Eye (tissue), 1 donor: Measurements from ENCODE around the gene HECTD4.

Experiments used
- DNase-seq: peaks from one replicate; pipeline ENCODE4 v3.0.0-alpha.2; 2015

Gene HECTD4

GRCh38 chr12:112317481-112317880, 64.8 kb downstream of the HECTD4 start:
- peak; percentile 80 for DNase-seq

- no peak for DNase-seq
Observed at GRCh38 chr12:112314981-112315380, 67.2 kb downstream of the HECTD4 start.

GRCh38 chr12:112309797-112310196, 72.4 kb downstream of the HECTD4 start:
- no peak for DNase-seq

GRCh38 chr12:112308652-112309051, 73.6 kb downstream of the HECTD4 start:
- no peak for DNase-seq

- no peak for DNase-seq
Observed at GRCh38 chr12:112308161-112308560, 74.1 kb downstream of the HECTD4 start.

GRCh38 chr12:112307317-112308011, 74.8 kb downstream of the HECTD4 start:
- no peak for DNase-seq

- no peak for DNase-seq
Observed at GRCh38 chr12:112305951-112306350, 76.3 kb downstream of the HECTD4 start.

GRCh38 chr12:112304436-112304835, 77.8 kb downstream of the HECTD4 start:
- no peak for DNase-seq

- no peak for DNase-seq
Observed at GRCh38 chr12:112303799-112304198, 78.4 kb downstream of the HECTD4 start.

GRCh38 chr12:112303004-112303403, 79.2 kb downstream of the HECTD4 start:
- DNase-seq: no peak

- no peak for DNase-seq
Observed at GRCh38 chr12:112299704-112300103, 82.5 kb downstream of the HECTD4 start.

GRCh38 chr12:112297188-112297587, 85.0 kb downstream of the HECTD4 start:
- no peak for DNase-seq

GRCh38 chr12:112296183-112296582, 86.0 kb downstream of the HECTD4 start:
- no peak for DNase-seq

GRCh38 chr12:112294793-112295192, 87.4 kb downstream of the HECTD4 start:
- no peak for DNase-seq

GRCh38 chr12:112288638-112289037, 93.6 kb downstream of the HECTD4 start:
- no peak for DNase-seq

GRCh38 chr12:112285600-112286401, 96.4 kb downstream of the HECTD4 start:
- no peak for DNase-seq

GRCh38 chr12:112283546-112283945, 98.7 kb downstream of the HECTD4 start:
- DNase-seq: peak; percentile 6

GRCh38 chr12:112282920-112283319, 99.3 kb downstream of the HECTD4 start:
- DNase-seq: no peak

GRCh38 chr12:112275836-112276235, 106.4 kb downstream of the HECTD4 start:
- DNase-seq: no peak

- no peak for DNase-seq
Observed at GRCh38 chr12:112275207-112275606, 107.0 kb downstream of the HECTD4 start.

- no peak for DNase-seq
Observed at GRCh38 chr12:112270673-112271072, 111.6 kb downstream of the HECTD4 start.

GRCh38 chr12:112266473-112266872, 115.8 kb downstream of the HECTD4 start:
- no peak for DNase-seq

GRCh38 chr12:112261559-112261958, 120.7 kb downstream of the HECTD4 start:
- no peak for DNase-seq

- DNase-seq: no peak
Observed at GRCh38 chr12:112258926-112259325, 123.3 kb downstream of the HECTD4 start.
